A549 (cell line): Measurements from ENCODE around the gene SLF2. TPM values are rescaled to one million over a fixed set of nuclear protein-coding genes. Genes with fewer than 3 reads are reported as not detected.
A peak's percentile ranks its signal among the peaks of the same experiment; 100 is the strongest.

Experiments used
- ATAC-seq, 2 experiments: fragments of 200-7000 bp in 1 of 2; fragments of >200 bp in 1 of 2; cut with Nextera tagmentation in 1 of 2; cut with Tn5 transposase in 1 of 2; 3 replicates each; pipeline versions ENCODE4 v1.8.0 to v1.9.1; 2018 to 2020; ENCODE audit warnings: mild to moderate bottlenecking in 1 of 2, moderate library complexity in 1 of 2
- CTCF ChIA-PET: fragments of 300-600 bp; sonication (Branson Sonifier 250); formaldehyde crosslinking; extraction: SDS; loops from one replicate; lab custom pipeline; 2021; ENCODE audit warnings: antibody characterized with exemption, inconsistent platforms; lab: Yijun Ruan, JAX
- POLR2A ChIA-PET: fragments of 350-600 bp; formaldehyde crosslinking; extraction: SDS; loops from one replicate; lab custom pipeline; 2021; ENCODE audit warnings: antibody characterized with exemption, inconsistent platforms; lab: Yijun Ruan, JAX
- DNase-seq, 2 experiments: peaks; one replicate each; pipeline versions ENCODE4 v3.0.0 to v3.0.0-alpha.2; 2011 to 2016; ENCODE audit warnings: low read depth in 1 of 2, low spot score in 1 of 2
- FAIRE-seq: peaks from 2 replicates; lab custom pipeline; 2011; peaks lifted over from hg19 to GRCh38; lab: Jason Lieb, UNC
- H3K27ac ChIP-seq, 2 experiments: fragments of >200 bp; sonication (Bioruptor Twin); formaldehyde crosslinking; 3 replicates each; pipeline ENCODE4 v1.5.1; 2016 to 2017
- H3K4me1 ChIP-seq: fragments of >200 bp; sonication (Bioruptor Twin); formaldehyde crosslinking; 3 replicates; pipeline ENCODE4 v1.6.1; 2016
- H3K4me2 ChIP-seq: fragments of >200 bp; sonication (Bioruptor Twin); formaldehyde crosslinking; 3 replicates; pipeline ENCODE4 v1.6.1; 2016
- H3K4me3 ChIP-seq: fragments of >200 bp; sonication (Bioruptor Twin); formaldehyde crosslinking; 3 replicates; pipeline ENCODE4 v1.5.1; 2016
- H3K9me3 ChIP-seq: fragments of >200 bp; sonication (Bioruptor Twin); formaldehyde crosslinking; 3 replicates; pipeline ENCODE4 v1.6.1; 2016
- BHLHE40 ChIP-seq: IDR thresholded peaks from 2 replicates; pipeline ENCODE4 v1.6.1; 2012; ENCODE audit warnings: low read depth, low read length, inconsistent platforms
- CEBPB ChIP-seq, 2 experiments: fragments of >200 bp in 1 of 2; sonication (Bioruptor Twin) in 1 of 2; formaldehyde crosslinking in 1 of 2; IDR thresholded peaks; 2 replicates each; pipeline ENCODE4 v1.6.1; 2012 to 2016
- EHF ChIP-seq: fragments of 250-450 bp; sonication (Bioruptor Pico); IDR thresholded peaks from 2 replicates; pipeline ENCODE4 v1.5.0; 2020; ENCODE audit warnings: mild to moderate bottlenecking
- ELK1 ChIP-seq: fragments of 150-350 bp; IDR thresholded peaks from 2 replicates; pipeline ENCODE4 v1.6.1; 2014; ENCODE audit warnings: low read depth, mild to moderate bottlenecking, low read length
- ESRRA ChIP-seq: fragments of 150-350 bp; IDR thresholded peaks from 2 replicates; pipeline ENCODE4 v1.6.1; 2014; ENCODE audit warnings: mild to moderate bottlenecking, low read length, borderline replicate concordance
- FOXS1 ChIP-seq: fragments of 250-450 bp; sonication (Bioruptor Pico); IDR thresholded peaks from 2 replicates; pipeline ENCODE4 v1.5.0; 2020; ENCODE audit warnings: mild to moderate bottlenecking, moderate library complexity
- HDAC2 ChIP-seq: fragments of 200-600 bp; sonication (generic); IDR thresholded peaks from 2 replicates; pipeline ENCODE4 v1.6.1; 2016
- JUNB ChIP-seq: fragments of >200 bp; sonication (Bioruptor Twin); formaldehyde crosslinking; IDR thresholded peaks from 2 replicates; pipeline ENCODE4 v1.6.1; 2016
- NPAS2 ChIP-seq: fragments of 250-450 bp; sonication (Bioruptor Pico); IDR thresholded peaks from 2 replicates; pipeline ENCODE4 v1.8.0; 2022; ENCODE audit warnings: mild to moderate bottlenecking, moderate library complexity, borderline replicate concordance
- POLR2A ChIP-seq: IDR thresholded peaks from 2 replicates; pipeline ENCODE4 v1.6.1; 2012; ENCODE audit warnings: mild to moderate bottlenecking, low read length
- RAD21 ChIP-seq, 2 experiments: fragments of >200 bp in 1 of 2; sonication (Bioruptor Twin) in 1 of 2; formaldehyde crosslinking in 1 of 2; IDR thresholded peaks in 1 of 2; conservative IDR thresholded peaks in 1 of 2; 2 replicates in 1 of 2; 3 replicates in 1 of 2; pipeline ENCODE4 v1.6.1; 2012 to 2018; ENCODE audit warnings: inconsistent platforms in 1 of 2
- RARB ChIP-seq: fragments of 250-450 bp; sonication (Bioruptor Pico); IDR thresholded peaks from 2 replicates; pipeline ENCODE4 v1.8.0; 2021; ENCODE audit warnings: mild to moderate bottlenecking, moderate library complexity
- RCOR1 ChIP-seq: fragments of 150-350 bp; IDR thresholded peaks from 2 replicates; pipeline ENCODE4 v1.6.1; 2014; ENCODE audit warnings: antibody characterized with exemption, low read length, low read depth
- SMC3 ChIP-seq: fragments of >200 bp; sonication (Bioruptor Twin); formaldehyde crosslinking; IDR thresholded peaks from 3 replicates; pipeline ENCODE4 v1.6.1; 2018; ENCODE audit warnings: inconsistent platforms
- SREBF2 ChIP-seq: fragments of 450-650 bp; IDR thresholded peaks from 2 replicates; pipeline ENCODE4 v1.6.1; 2014; ENCODE audit warnings: mild to moderate bottlenecking, moderate library complexity
- TP53 ChIP-seq: fragments of 250-450 bp; sonication (Bioruptor Pico); IDR thresholded peaks from 2 replicates; pipeline ENCODE4 v1.5.0; 2021; ENCODE audit warnings: mild to moderate bottlenecking, moderate library complexity
- USF2 ChIP-seq: fragments of 450-650 bp; IDR thresholded peaks from 2 replicates; pipeline ENCODE4 v1.6.1; 2014; ENCODE audit warnings: antibody characterized with exemption
- ZC3H11A ChIP-seq: fragments of 450-650 bp; IDR thresholded peaks from 2 replicates; pipeline ENCODE4 v1.6.1; 2014; ENCODE audit warnings: antibody characterized with exemption, mild to moderate bottlenecking
- ZFP36 ChIP-seq: fragments of 450-650 bp; IDR thresholded peaks from 2 replicates; pipeline ENCODE4 v1.6.1; 2014; ENCODE audit warnings: borderline replicate concordance; ENCODE audit not compliant: partially characterized antibody
- WGBS: methylation state at CpG from one replicate; pipeline ENCODE4 v1.1.6; 2017; ENCODE audit errors: missing lambda C conversion rate; 5-methylcytosine and 5-hydroxymethylcytosine counted together
- polyA plus RNA-seq, 4 experiments: library from polyadenylated mRNA; depleted of rRNA in 3 of 4; stranded (reverse); fragments of >200 nt; fragmentation: RNase III in 1 of 4; extraction: RNeasy Plus Mini Kit Qiagen cat#74134 plus additional on column Dnase treatment in 1 of 4; gene quantifications; 2 replicates in 3 of 4; 3 replicates in 1 of 4; pipeline ENCODE4 v1.2.3, GENCODE V29; 2011 to 2017
- TF ChIP-seq, protein P1 (sequence below): IDR thresholded peaks from 2 replicates; pipeline ENCODE4 v1.6.1; 2012
- TF ChIP-seq, protein P2 (sequence below): fragments of 250-450 bp; sonication (Bioruptor Pico); IDR thresholded peaks from 2 replicates; pipeline ENCODE4 v1.5.0; 2021; ENCODE audit warnings: mild to moderate bottlenecking, moderate library complexity, borderline replicate concordance

Gene SLF2
- polyA plus RNA-seq, 2 of the 4 experiments (the other 2 are of a cell fraction): 13.0 to 16.6 TPM

DNA sequence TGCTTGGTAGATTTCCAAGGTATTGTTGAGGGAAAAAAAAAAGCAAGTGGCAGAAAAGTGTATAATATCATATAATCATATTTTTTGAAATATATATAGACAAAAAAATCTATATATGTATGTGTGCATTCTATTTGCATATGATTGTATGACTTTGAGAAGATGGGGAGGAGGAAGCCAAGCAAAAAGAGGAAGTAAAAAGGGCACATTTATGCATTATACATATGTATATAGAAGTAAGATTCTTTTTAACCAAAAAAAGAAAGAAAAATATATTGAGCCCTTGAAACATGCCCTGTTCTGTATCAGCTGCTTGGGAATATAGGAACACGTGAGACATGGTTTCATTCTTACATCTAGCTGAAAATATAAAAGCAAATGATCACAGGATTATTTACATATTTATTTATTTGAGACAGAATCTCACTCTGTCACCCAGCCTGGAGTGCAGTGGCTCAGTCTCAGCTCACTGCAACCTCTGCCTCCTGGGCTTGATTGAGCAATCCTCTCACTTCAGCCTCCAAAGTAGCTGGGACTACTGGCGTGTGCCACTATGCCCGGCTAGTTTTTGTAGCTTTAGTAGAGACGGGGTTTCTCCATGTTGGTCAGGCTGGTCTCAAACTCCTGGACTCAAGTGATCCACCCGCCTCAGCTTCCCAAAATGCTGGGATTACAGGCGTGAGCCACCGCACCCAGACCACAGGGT lies 18.0 kb upstream of the SLF2 start:
- H3K4me3 ChIP-seq: no peak overlapping the region
- no peak overlapping the region for H3K4me2 ChIP-seq
- FAIRE-seq (no peak), ATAC-seq (no peak)
- H3K27ac ChIP-seq: peak overlapping the region in 1 of 2 experiments; percentile 52; a peak in 3 of 6 replicates
- POLR2A ChIA-PET: no interaction called here
- H3K9me3 ChIP-seq: no peaks in the 10 kb centered on the region
- TF ChIP-seq SREBF2 (no peak), ZC3H11A (no peak), NPAS2 (CRISPR knock-in tag) (no peak), CEBPB (IDR thresholded peaks at IDR 0.05) (peak in 1 of 2 experiments; percentile 73; a peak in 2 of 4 replicates), SMC3 (no peak), HDAC2 (no peak)
- TF ChIP-seq, all 56 proteins: peak for 1
- WGBS: 79% methylated on average over 7 of the region's 7 CpGs
- no peak for DNase-seq
- CTCF ChIA-PET: interaction anchor here (0.6 to 3.2 kb wide), 6 partner anchors 16 to 359 kb away, joined by 3 to 19 read pairs (median 3); partner anchors contain the start of genes HIF1AN and SLF2
- peaks cover 36% of the 10 kb centered on the region for H3K4me1 ChIP-seq

DNA sequence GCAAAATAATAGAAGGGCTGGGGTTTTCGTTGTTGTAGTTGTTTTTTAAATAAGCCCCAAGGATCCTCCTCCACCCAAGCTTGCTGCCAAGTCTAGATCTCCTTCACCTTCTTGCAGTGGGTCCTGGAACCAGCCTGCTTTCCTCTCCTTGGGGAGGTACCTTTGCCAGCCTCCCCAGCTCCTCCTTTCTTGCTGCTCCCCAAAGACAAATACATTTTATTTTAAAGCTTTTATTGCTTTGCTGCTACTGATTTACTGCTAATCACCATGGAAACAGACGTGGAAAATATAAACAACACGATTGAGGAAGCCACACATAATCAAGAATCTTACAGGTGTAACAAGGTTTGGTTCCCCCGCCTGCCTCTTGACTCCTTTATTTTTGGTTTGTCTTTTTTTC lies 17.4 kb upstream of the SLF2 start:
- H3K9me3 ChIP-seq: no peaks in the 10 kb centered on the region
- ATAC-seq: no peak
- WGBS: 45% methylated on average over 4 of the region's 4 CpGs
- POLR2A ChIA-PET: interaction anchor here (1.1 kb wide), 1 partner anchor 18 kb away, joined by 4 read pairs; no protein-coding TSS in a partner anchor
- CTCF ChIA-PET: interaction anchor here (0.6 to 3.2 kb wide), 6 partner anchors 17 to 359 kb away, joined by 3 to 19 read pairs (median 3); partner anchors contain the start of genes HIF1AN and SLF2
- peak overlapping the region in 1 of 2 experiments; percentile 52; a peak in 3 of 6 replicates for H3K27ac ChIP-seq
- TF ChIP-seq RARB (CRISPR knock-in tag) (no peak), ELK1 (no peak), BHLHE40 (no peak), ESRRA (no peak), FOXS1 (no peak), ZC3H11A (no peak), TP53 (CRISPR knock-in tag) (no peak), RAD21 (conservative IDR thresholded peaks at IDR 0.05 in 1 of 2, IDR thresholded peaks at IDR 0.05 in 1 of 2) (no peak), USF2 (no peak), POLR2A (no peak), JUNB (no peak), EHF (CRISPR knock-in tag) (no peak), RCOR1 (no peak), ZFP36 (no peak)
- TF ChIP-seq, protein P1, sequence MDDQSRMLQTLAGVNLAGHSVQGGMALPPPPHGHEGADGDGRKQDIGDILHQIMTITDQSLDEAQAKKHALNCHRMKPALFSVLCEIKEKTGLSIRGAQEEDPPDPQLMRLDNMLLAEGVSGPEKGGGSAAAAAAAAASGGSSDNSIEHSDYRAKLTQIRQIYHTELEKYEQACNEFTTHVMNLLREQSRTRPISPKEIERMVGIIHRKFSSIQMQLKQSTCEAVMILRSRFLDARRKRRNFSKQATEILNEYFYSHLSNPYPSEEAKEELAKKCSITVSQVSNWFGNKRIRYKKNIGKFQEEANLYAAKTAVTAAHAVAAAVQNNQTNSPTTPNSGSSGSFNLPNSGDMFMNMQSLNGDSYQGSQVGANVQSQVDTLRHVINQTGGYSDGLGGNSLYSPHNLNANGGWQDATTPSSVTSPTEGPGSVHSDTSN: no peak
- TF ChIP-seq, protein P2, sequence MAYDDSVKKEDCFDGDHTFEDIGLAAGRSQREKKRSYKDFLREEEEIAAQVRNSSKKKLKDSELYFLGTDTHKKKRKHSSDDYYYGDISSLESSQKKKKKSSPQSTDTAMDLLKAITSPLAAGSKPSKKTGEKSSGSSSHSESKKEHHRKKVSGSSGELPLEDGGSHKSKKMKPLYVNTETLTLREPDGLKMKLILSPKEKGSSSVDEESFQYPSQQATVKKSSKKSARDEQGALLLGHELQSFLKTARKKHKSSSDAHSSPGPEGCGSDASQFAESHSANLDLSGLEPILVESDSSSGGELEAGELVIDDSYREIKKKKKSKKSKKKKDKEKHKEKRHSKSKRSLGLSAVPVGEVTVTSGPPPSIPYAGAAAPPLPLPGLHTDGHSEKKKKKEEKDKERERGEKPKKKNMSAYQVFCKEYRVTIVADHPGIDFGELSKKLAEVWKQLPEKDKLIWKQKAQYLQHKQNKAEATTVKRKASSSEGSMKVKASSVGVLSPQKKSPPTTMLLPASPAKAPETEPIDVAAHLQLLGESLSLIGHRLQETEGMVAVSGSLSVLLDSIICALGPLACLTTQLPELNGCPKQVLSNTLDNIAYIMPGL: no peak
- peaks cover 30% of the 10 kb centered on the region for H3K4me1 ChIP-seq
- no peak overlapping the region for H3K4me2 ChIP-seq
- no peak for FAIRE-seq
- peak in 1 of 2 experiments; percentile 17 for DNase-seq
- H3K4me3 ChIP-seq: no peak overlapping the region
